ENCODE results near the gene TUBB6. TPM values are rescaled to one million over a fixed set of nuclear protein-coding genes. Genes with fewer than 3 reads are reported as not detected.

Gene TUBB6
- total RNA-seq, 1 experiment from 2014 or later = 149 TPM

GRCh38 chr18:12335503-12335902 is 27.5 kb downstream of the TUBB6 start:
- H3K4me3 ChIP-seq (ENCODE audit: low read depth, low read length) = no peak overlapping the region
- H3K36me3 ChIP-seq (ENCODE audit: control insufficient read depth, insufficient read depth, low read length) = no peaks in the 10 kb centered on the region; the same call in 1 of the 2 replicates
- ChIA-PET CTCF (interaction anchor here (1.8 kb wide), 1 partner anchor 8 kb away, joined by 5 read pairs; no protein-coding TSS in a partner anchor), POLR2A (interaction anchor here (1.3 kb wide), 1 partner anchor 42 kb away, joined by 3 read pairs; the partner anchor contains the start of gene AFG3L2)
- BruUV-seq (replicated peaks) = no TSS peak
- Mint-ChIP-seq H3K9me3 (ENCODE audit: unreplicated experiment) (no peaks in the 10 kb centered on the region), H3K4me1 (ENCODE audit: low read depth, unreplicated experiment) (peaks cover 37% of the 10 kb centered on the region), H3K27me3 (ENCODE audit: insufficient read depth, unreplicated experiment) (no peaks in the 10 kb centered on the region), H3K4me3 (ENCODE audit: unreplicated experiment) (no peak overlapping the region), H3K27ac (ENCODE audit: unreplicated experiment) (no peak overlapping the region), H3K36me3 (ENCODE audit: insufficient read depth, unreplicated experiment) (peaks cover 54% of the 10 kb centered on the region)
- intact Hi-C loops (cut with micrococcal nuclease; ENCODE audit: unreplicated experiment) = no loop called here
- H3K27me3 ChIP-seq (replicated peaks; ENCODE audit: control insufficient read depth, insufficient read depth, low read length) = no peaks in the 10 kb centered on the region
- TF ChIP-seq CTCF (IDR thresholded peaks at IDR 0.05; ENCODE audit: insufficient read depth in 1 of 2, low read depth in 1 of 2, low read length in 1 of 2, severe bottlenecking in 1 of 2, unreplicated experiment in 1 of 2) = no peak
- H3K9me3 ChIP-seq = no peaks in the 10 kb centered on the region
- DNase-seq = no peak
- peaks cover 46% of the 10 kb centered on the region for H3K4me1 ChIP-seq

GRCh38 chr18:12336171-12336613 is 28.2 kb downstream of the TUBB6 start:
- Mint-ChIP-seq H3K27ac (ENCODE audit: unreplicated experiment) (peak overlapping the region; percentile 37), H3K27me3 (ENCODE audit: insufficient read depth, unreplicated experiment) (no peaks in the 10 kb centered on the region), H3K4me1 (ENCODE audit: low read depth, unreplicated experiment) (peaks cover 37% of the 10 kb centered on the region), H3K36me3 (ENCODE audit: insufficient read depth, unreplicated experiment) (peaks cover 48% of the 10 kb centered on the region), H3K9me3 (ENCODE audit: unreplicated experiment) (no peaks in the 10 kb centered on the region), H3K4me3 (ENCODE audit: unreplicated experiment) (no peak overlapping the region)
- H3K4me1 ChIP-seq = peaks cover 46% of the 10 kb centered on the region
- no peaks in the 10 kb centered on the region for H3K36me3 ChIP-seq (ENCODE audit: control insufficient read depth, insufficient read depth, low read length)
- no peaks in the 10 kb centered on the region for H3K27me3 ChIP-seq (replicated peaks; ENCODE audit: control insufficient read depth, insufficient read depth, low read length)
- POLR2A ChIA-PET = no interaction called here
- no peak for DNase-seq
- CTCF ChIA-PET = interaction anchor here (1.8 kb wide), 1 partner anchor 8 kb away, joined by 5 read pairs; no protein-coding TSS in a partner anchor
- TF ChIP-seq CTCF (IDR thresholded peaks at IDR 0.05; ENCODE audit: insufficient read depth in 1 of 2, low read depth in 1 of 2, low read length in 1 of 2, severe bottlenecking in 1 of 2, unreplicated experiment in 1 of 2) = no peak
- no peak overlapping the region for H3K4me3 ChIP-seq (ENCODE audit: low read depth, low read length)
- no peaks in the 10 kb centered on the region for H3K9me3 ChIP-seq
- no TSS peak for BruUV-seq (replicated peaks)
- intact Hi-C loops (cut with micrococcal nuclease; ENCODE audit: unreplicated experiment) = no loop called here

DNA sequence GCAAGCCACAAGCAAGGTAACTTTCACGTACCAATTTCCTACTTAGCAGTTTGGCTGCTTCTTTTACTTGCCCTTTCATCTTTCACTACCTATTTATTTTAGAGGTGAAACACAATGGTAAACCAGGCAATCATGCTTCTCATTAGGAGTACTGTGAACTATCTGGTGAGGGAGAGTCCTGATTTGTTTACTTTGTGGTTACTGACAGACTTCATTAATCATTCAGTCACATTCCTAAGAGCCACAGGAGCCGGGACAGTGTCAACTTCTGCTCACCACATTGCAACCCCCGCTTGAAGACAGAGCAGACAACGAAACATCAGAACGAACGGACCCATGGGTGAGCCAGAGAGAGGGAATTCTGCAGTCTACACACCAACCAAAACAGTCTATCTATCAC is 28.8 kb downstream of the TUBB6 start:
- Mint-ChIP-seq H3K36me3 (ENCODE audit: insufficient read depth, unreplicated experiment) (peaks cover 52% of the 10 kb centered on the region), H3K9me3 (ENCODE audit: unreplicated experiment) (no peaks in the 10 kb centered on the region), H3K27me3 (ENCODE audit: insufficient read depth, unreplicated experiment) (no peaks in the 10 kb centered on the region), H3K27ac (ENCODE audit: unreplicated experiment) (peak overlapping the region; percentile 37), H3K4me3 (ENCODE audit: unreplicated experiment) (peak overlapping the region; percentile 23), H3K4me1 (ENCODE audit: low read depth, unreplicated experiment) (peaks cover 37% of the 10 kb centered on the region)
- intact Hi-C loops (cut with micrococcal nuclease; ENCODE audit: unreplicated experiment) = loop anchor here (1.0 kb wide), 2 partner anchors 40 to 59 kb away; partner anchors contain the start of gene AFG3L2
- Histone ChIP-seq H3K4me3 (ENCODE audit: low read depth, low read length) (no peak overlapping the region), H3K9me3 (no peaks in the 10 kb centered on the region), H3K36me3 (ENCODE audit: control insufficient read depth, insufficient read depth, low read length) (no peaks in the 10 kb centered on the region), H3K27me3 (replicated peaks; ENCODE audit: control insufficient read depth, insufficient read depth, low read length) (no peaks in the 10 kb centered on the region), H3K4me1 (peaks cover 46% of the 10 kb centered on the region)
- DNase-seq = peak; percentile 68 to 72
- BruUV-seq (replicated peaks) = no TSS peak
- ChIA-PET POLR2A (interaction anchor here (0.6 kb wide), 1 partner anchor 547 kb away, joined by 4 read pairs; no protein-coding TSS in a partner anchor), CTCF (interaction anchor here (1.8 kb wide), 1 partner anchor 9 kb away, joined by 5 read pairs; no protein-coding TSS in a partner anchor)
- TF ChIP-seq CTCF (IDR thresholded peaks at IDR 0.05; ENCODE audit: insufficient read depth in 1 of 2, low read depth in 1 of 2, low read length in 1 of 2, severe bottlenecking in 1 of 2, unreplicated experiment in 1 of 2) = no peak
